HG02642 (cell line): Measurements from ENCODE around the gene NFATC2.

ENCODE experiments used
- ATAC-seq: cut with Tn5 transposase; IDR thresholded peaks from one replicate; pipeline ENCODE4 v1.9.1; 2021; ENCODE audit warnings: mild to moderate bottlenecking; ENCODE audit not compliant: unreplicated experiment, poor library complexity

The NFATC2 gene

DNA sequence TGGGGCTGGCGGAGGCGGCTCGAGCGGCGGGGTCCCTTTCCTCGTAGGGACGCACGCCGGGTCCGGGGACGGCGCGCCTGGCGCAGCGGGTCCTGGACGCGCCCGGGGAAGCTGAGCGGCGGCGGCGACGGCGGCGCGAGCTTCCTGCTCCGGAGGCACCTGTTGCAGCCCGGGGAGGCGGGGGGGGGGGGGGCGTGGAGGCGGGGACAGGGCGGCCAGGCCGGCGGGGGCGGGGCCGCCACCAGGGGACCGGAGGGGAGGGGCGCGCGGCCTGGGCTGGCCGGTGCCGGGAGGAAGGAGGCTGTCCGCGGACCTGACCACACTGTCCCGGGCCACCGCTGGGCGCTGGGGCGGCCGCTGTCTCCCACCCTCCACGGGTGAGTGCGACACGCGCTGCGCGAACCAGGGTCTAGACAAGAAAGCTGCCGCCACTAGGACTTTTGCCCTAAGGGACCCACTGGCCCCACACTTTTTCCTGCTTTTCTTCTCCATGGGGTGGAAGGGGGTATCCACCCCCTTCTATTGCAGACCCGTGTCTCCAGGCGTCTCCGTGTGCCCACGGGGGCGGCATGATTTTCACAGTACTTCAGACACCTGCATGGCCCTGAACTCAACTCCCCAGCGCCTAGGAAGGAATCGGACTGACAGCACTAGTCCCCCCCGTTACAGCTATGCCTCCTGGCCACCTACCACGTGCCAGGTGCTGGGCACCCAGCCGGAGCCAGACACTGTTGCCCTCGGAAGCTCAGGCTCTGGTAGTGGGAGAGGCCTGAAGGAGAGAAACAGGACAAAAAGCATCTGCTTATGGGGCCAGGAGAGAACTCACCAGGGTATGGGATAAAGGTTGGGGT is at the start of gene NFATC2:
Gene NFATC2, minus strand, starts transcription at position 149 of the 851 bp plus-strand sequence. CDS start 220 bp downstream, outside the sequence.
- ATAC-seq = peak; percentile 42

DNA sequence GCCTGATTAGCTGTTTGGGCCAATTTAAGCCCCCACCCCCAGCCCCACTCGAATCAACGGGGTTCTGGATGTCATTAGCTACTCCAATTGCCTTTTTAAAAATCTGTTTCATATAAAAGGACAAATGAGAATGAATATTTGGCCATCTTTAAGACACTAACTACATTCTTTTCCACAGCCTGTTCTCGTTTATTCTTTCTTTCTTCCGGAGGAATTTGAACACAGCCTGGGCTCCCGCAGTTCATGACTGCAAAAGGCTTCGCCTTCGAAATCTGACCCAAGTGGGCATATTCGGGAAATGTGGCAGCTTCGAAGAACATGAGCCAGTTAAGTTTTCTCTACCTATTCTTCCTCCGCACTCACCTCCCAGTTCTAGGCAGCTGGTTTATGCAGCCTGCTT is 49.4 kb upstream of the NFATC2 start:
- no peak for ATAC-seq

DNA sequence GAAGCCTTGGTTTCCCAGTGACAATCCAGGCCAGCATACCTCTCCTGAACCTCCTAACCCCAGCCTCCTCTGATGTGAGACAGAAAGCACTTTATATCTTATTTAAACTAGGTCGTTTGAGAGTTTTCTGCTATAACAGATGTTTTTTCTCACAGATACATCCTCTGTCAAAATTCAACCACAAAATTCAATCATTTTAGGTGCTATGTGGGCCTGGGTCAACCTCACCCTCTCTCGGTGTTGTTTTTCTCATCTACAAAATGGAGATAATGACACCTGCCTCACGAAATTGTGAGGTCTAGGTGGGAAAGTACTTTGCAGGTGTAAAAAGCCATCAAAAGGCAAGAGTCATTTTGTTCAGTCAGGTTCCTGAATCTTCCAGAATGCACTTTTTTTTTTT is 46.2 kb upstream of the NFATC2 start:
- no peak for ATAC-seq

DNA sequence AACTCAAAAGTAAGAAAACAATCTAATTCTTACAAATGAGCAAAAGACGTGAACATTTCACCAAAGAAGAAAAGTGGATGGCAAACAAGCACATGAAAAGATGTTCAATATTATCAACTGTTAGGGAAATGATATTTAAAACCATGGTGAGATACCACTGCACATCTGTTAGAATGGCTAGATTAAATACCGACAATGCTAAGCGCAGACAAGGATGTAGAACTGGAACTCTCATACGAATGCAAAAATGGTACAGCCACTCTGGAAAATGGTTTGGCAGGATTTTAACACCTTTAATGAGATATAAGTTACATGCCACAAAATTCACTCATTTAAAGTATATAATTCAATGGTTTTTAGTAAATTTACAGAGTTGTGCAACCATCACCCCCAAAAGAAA is 44.6 kb upstream of the NFATC2 start:
- ATAC-seq = no peak

DNA sequence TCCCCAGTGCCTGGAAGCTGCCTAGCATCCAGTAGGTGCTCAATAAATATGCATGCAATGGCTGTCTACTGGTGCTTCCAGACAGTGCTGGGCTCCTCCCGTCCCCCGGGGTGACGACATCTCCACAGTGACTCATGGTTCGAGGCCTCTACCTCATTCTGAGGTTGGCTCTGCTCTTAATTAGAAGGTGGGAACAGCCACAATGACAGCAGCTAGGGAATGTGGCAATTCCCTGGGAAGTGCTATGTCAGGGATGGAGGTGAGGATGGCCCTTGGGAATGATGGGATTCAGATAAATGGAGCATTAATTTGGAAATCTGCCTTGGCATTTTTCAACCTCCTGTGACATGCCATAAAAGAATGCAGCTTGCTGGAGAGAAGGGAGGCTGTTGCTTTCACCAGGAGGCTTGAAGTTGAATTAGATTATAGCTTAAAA is 43.5 kb upstream of the NFATC2 start:
- ATAC-seq = no peak

DNA sequence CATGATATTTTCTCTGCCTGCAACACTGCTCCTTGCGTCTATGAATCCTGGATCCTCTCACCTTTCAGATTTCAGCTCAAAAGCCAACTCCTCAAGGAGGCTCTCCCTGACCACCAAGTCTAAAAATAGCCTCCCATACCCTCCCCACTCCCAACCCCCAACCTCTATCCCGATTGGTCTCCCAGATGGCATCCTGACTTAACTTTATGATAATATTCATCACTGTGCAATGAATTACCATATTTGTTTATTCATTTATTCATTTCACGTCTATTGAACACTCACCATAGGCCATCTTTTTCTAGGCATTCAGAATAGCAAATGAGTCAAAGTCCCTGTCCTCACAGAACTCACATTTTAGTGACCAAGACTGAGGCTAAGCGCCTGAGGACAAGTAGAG is 42.6 kb upstream of the NFATC2 start:
- ATAC-seq = no peak

DNA sequence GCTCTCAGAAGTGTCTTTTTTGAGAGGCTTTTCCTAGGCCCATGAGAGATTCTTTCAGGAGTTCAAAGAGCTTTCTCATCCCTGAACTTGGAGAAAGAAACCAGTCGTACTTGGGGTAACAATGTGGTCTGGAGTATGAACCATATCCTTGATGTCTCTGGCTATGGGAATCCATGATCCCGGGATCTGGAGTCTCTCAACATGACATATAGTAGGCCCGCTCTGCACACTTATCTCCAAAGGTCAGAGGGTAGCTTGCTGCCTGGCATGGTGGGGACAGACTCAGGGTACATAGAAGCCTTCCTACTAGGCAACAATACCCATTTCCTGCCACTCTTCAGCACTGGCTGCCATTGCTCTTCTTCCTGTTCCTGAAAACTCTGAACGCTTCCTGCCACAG is 42.2 kb upstream of the NFATC2 start:
- no peak for ATAC-seq

DNA sequence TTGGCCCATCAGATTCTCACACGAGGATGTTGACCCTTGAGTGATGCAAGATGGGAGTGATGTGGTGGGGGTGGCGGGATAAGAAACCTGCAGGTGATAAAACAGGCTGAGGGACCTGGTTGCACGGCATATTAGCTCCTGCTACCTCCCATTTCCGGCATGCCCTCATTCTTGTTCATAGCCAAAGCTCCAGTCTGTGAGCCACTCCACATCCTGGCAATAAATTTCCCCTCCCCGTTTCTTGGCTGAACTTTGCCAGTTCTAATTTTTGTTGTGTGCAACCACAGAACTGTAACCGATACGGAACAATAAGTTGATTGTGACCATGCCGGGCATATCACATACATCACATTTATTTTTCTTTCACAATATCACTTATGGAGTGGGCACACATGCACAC is 41.6 kb upstream of the NFATC2 start:
- ATAC-seq = no peak

DNA sequence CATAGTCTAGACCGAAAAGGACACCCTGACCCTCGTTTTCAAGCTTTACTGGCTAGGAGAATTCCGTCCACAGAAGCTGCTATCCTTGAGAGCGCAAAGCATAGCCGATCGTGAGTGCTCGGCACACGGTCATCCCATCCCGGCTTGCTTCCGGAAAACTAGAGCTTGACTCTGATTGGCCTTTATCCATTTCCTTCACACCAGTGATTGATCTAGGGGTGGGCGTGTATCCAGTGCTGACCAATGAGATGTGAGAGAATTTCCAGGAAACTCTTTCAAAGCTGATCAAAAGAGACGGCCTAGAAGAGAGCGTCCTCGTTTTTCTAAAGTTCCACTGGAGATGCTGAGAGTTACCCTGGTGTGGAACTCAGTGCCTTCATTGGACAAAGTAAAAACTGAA is 41.0 kb upstream of the NFATC2 start:
- ATAC-seq = no peak

DNA sequence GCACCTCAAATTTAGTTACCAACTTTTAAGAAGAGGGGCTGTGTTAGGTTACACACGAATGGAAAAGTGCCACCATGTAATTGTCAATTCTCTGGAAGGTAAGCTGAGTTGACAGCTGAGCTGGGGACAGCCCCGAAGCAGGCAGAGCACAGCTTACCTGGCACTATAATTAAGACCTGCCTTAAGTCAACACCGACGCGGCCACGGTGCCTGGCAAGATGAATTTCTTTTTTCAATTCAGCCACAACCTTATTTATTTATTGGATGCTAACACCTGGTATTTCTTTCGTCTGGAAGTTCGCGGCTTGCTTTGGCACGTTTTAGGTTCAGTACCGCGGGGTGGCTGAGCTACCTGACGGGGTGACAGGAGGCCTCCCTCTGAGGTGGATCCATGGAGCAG is 40.6 kb upstream of the NFATC2 start:
- ATAC-seq = no peak

DNA sequence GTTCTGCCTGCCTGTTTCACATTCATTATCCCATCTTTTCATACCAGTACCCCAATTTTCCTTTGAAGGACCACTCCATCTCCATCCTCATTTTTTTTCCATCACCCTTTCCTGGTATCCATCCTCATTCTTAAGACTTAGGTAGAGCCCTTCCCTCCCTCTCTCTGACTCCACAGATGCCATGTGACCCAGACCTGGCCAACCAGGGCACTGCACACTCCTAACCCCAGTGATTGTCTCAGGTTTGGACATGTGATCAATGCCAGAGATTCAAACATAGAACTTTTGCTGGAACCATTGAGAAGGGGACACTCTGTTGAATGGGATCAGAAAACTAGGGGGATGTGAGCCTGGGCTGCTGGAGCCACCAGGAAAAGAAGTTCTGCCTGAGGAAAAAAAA is 39.1 kb upstream of the NFATC2 start:
- ATAC-seq = no peak

DNA sequence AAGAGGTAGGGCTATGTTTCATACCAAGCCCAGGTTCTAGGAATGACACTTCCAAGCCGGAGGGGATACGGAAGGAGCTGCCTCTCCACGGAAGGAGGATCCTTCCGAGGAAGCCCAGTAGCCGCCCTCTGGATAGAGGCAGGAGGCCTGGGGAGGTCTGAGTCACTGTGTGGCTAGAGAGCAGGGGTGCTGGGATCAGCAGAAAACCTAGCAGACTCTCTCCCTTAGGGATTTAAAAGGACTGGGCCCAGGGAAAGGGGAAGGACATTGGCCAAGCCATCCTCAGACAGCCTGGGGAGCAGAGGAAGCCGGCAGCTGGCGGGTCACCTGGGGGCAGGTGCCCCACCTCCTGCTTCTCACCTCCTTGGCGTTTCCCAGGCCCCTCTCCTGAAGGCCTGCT is 36.6 kb upstream of the NFATC2 start:
- no peak for ATAC-seq

DNA sequence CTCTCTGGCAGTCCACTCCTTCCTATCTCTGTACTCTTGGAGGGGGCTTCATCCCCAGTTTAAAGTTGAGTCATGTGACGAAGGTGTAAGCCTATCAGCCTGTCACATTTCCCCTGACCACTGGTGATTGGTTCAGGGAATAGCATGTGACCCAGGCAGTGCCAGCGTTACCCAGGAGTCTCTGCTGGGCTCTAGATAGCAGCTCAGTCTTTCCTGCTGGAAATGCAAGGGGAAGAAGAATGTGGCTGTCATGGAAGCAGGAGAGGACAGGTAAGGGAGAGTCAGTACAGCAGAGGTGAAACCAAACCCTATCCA is 35.6 kb upstream of the NFATC2 start:
- no peak for ATAC-seq

DNA sequence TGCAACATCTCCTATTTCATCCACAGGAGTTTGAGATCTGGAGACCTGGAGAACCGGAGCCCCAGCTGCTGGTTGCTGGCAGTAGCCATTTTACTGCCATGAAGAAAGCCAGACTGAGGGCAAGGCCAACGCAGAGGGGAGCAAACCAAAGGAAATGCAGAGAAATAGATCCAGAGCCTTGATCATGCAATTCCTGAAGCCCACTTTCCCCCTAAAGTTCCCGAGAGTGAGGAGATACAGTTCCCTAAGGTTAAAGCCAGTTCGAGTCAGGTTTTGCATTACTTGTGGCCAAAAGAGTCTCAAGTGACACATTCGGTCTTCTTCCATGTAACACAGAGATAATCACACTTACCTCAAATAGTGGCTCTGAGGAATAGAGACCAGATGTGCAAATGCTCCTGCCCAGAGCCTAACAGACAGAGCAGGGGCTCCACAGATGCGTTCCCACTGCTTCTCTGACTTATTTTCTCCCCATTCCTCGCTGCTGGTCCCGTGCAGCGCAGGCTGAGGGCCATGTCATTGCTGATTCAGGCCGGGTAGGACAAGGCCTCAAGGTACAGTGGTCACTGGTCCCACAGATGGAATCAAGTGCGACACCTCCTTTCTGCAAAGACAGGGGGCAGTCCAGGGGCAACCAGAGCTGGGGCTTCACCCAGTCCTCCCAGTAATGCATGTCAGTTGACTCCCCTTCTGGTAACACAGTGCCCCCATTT is 35.1 kb upstream of the NFATC2 start:
- no peak for ATAC-seq

DNA sequence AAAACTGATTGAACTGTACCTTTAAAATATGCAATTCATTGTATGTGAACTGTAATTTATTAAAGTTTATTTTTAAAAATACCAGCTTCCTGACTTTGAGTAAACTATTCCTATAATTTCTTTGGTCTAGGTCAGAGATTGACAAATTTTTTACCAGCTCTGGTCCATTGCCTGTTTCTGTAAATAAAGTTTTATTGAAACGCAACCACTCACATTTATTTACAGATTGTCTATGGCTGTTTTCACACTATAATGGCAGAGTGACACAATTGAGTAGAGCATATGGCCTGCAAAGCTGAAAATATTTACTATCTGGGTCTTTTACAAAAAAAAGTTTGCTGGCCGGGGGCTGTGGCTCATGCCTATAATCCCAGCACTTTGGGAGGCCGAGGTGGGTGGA is 33.0 kb upstream of the NFATC2 start:
- no peak for ATAC-seq

DNA sequence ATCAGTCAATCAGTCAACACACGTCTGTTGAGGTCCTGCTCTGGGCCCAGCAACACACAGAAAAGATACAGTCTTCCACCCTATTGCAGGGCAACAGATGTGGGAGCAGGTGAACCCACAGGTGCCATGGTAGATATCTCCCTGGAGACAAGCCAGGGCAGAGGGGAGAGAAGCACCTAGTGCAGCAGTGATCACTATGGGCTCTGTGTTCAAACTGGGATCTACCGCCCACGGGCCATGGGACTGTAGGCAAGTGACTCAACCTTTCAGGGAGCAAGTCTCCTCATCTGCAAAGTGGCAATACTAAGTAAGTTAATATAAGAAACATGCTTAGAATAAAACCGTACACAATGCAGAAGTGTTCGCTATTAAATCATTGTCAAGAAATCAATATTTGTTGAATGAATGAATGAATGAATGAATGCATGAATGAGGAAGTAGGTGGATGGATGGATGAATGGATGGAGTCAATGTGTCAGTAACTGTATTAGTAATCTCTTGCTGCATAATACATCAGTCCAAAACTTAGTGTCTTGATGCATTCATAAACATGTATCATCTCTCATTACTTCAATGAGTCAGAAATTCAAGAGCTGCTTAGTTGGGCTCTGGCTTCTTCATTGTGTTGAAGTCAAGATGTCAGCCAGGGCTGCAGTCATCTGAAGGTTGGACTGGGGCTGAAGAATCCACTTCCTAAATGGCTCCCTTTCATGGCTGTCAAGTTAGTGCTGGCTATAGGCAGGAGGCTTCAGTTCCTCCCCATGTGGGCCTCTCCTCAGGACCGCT is 31.9 kb upstream of the NFATC2 start:
- ATAC-seq = no peak

DNA sequence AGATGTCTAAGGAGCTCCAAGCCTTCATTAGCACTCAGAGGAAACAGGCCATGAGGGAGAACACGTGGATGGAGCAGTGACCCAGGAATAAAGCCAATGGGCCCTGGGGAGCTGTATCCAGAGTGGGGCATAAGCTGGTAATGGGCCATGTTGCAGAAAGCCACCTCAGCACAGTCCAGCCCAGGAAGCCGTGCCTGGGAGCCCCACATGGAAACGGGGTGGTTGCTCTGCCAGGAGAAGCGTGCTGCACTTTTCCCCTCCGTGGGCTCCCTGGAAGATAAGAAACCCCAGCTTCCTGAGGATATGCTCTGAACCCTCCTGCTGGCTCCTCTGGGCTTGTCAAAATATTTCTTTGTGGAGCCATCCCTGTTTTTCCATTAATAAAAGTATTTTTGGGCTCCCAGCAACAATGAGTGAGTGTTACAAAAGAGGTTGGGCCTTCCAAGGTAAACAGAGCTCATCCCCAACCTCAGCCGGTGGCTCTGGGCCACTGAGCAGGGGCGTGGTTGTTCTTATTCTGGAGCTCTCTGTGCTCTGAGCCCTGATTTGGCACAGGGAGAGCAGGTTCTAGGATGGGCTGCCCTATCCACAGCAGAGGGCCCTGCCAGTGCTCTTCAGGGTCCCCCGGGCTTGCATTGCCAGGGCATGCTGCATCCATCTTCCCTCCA is 31.2 kb upstream of the NFATC2 start:
- ATAC-seq = no peak

DNA sequence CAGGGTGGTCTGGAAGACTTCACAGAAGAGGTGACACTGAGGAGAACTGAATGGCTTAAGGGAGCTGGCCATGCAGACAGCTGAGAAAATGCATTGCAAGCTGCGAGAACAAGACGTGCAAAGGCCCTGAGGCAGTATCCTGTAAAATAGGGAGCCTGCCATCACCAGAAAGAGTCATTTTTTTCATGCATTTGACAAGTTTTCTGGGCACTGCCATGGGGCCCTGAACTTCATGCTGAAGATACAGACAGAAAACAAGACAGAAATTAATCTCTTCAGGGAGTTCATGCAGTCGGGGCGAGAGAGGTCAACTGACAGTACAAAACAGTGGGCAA is 28.9 kb upstream of the NFATC2 start:
- ATAC-seq = no peak

DNA sequence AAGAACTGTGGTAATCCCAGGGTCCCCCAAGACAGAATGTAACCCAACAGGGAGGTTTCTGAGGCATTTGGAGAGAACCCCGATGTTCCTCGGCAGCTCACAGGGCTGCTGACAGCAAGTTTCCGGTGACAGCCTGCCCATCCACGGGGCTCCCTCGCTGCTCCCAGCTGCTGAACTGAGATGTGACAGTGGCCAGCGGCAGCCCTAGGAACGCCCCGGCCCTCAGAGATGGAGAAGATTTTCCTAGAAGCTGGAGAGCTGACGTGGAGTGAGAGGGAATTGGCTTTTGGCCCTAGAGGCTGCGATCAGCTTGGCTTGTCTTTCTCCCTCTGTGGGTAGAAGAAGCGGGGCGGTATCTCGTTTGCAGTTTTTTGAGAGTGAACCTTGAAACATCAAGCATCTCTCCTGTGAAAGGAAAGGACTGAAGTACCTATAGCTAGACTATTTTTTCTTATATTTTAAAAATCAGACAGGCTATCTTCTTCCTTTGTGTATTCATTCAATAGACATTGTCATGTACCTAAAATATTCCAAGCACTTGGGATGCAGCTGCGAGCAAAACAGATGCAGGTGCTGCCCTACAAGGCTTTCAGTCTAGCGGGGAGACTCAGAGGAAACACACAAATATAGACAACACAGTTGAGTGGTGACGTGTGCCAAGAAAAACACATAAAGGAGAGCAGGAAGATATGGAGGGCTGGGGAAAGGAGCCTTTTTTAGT is 28.4 kb upstream of the NFATC2 start:
- ATAC-seq = no peak
